Fibroblast of villous mesenchyme (primary cell): ENCODE measurements around the gene ARMCX2. TPM values are rescaled to one million over a fixed set of nuclear protein-coding genes. Genes with fewer than 3 reads are reported as not detected.

Source experiments
- DNase-seq: peaks from one replicate; pipeline ENCODE4 v3.0.0-alpha.2; 2010; ENCODE audit warnings: low read depth
- H3K4me3 ChIP-seq: 2 replicates; pipeline ENCODE4 v1.5.1; 2011; ENCODE audit warnings: low read depth, mild to moderate bottlenecking, low read length
- total RNA-seq: library from RNA; depleted of rRNA; stranded (reverse); fragments of >200 nt; gene quantifications from 2 replicates; pipeline ENCODE4 v1.2.3, GENCODE V29; 2012
- TF ChIP-seq, protein P1 (sequence below): IDR thresholded peaks from 2 replicates; pipeline ENCODE4 v1.5.1; 2012; ENCODE audit warnings: low read depth, mild to moderate bottlenecking, low read length; ENCODE audit not compliant: insufficient read depth

The ARMCX2 gene
- total RNA-seq, 1 donor, result 76.4 TPM

DNA sequence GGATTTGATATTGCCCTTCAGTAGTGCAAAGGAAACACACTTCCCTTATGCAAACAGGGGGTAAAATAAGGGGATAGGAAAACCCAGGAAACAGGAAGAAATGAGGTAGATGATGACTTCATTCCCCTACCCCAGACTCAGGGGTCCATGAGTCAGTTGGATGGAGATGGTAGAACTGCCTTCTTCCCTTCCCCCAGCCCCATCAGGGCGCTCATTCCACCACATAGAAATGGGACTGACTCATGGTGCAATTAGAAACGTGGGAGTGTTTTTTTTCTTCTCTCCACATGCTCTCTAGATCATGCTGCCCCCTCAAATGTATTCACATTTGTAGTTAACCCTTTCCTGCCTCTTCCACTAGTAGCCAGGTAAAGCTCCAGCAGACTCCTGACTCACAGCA lies 23.1 kb upstream of the ARMCX2 start:
- no peak for DNase-seq
- H3K4me3 ChIP-seq, result no peak overlapping the region
- TF ChIP-seq, protein P1, sequence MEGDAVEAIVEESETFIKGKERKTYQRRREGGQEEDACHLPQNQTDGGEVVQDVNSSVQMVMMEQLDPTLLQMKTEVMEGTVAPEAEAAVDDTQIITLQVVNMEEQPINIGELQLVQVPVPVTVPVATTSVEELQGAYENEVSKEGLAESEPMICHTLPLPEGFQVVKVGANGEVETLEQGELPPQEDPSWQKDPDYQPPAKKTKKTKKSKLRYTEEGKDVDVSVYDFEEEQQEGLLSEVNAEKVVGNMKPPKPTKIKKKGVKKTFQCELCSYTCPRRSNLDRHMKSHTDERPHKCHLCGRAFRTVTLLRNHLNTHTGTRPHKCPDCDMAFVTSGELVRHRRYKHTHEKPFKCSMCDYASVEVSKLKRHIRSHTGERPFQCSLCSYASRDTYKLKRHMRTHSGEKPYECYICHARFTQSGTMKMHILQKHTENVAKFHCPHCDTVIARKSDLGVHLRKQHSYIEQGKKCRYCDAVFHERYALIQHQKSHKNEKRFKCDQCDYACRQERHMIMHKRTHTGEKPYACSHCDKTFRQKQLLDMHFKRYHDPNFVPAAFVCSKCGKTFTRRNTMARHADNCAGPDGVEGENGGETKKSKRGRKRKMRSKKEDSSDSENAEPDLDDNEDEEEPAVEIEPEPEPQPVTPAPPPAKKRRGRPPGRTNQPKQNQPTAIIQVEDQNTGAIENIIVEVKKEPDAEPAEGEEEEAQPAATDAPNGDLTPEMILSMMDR, result no peak

DNA sequence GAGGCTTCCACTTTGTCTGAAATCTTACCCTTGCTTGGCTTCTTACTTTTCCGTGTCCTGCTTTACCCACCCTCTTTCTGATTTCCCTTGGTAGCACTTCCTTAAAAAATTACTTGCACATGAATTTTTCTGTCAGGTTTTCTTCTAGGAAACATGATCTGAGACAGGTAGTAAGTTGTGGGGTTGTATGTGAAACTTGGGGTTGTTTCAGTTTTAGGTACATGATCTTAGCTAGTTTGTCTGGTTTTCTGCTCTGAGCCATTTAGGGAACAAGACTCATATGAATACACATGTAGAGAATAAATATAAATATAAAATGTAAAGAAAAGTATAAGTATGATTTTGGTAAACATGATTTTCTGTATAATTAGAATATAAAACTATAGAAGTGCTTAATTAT lies 17.4 kb upstream of the ARMCX2 start:
- no peak overlapping the region for H3K4me3 ChIP-seq
- TF ChIP-seq, protein P1, result no peak
- DNase-seq, result no peak

DNA sequence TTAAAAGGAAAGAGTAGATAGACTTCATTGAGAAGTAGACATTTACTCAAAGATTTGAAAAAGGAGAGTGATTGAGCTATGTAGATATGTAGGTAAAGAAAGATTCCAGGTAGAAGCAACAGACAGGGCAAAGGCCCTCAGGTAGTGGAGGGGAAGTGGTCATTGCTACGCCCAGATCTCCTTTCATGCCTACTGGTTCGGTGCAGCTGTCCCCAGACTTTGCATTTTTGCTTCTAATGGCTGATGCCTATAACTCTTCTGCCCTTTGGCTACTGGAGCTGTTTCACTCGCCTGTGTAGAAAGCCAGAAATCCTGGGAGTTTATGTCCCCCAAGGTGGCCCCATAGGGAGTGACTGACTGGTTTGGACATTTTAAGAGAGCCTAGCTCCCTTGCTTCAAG lies 16.9 kb upstream of the ARMCX2 start:
- DNase-seq, result no peak
- TF ChIP-seq, protein P1, result no peak
- H3K4me3 ChIP-seq, result no peak overlapping the region

DNA sequence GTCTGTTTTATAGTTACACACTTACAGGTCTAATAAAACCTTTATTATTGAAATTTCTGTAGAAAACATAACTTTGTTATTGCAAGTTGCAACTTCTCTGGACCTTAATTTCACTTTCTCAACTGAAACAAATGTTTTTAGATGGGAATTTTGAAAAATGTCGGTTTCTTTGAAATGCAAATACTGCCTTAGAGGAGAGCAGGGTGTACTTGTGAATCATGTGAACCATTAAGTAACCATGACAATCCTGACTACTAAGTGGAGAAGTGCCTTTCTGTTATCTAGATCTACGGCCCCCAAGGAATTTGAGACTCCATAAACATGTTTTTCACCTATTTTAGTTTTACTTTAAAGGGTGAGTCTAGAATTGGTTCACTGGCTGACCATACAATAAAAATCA lies 8.5 kb upstream of the ARMCX2 start:
- TF ChIP-seq, protein P1, result no peak
- DNase-seq, result no peak

DNA sequence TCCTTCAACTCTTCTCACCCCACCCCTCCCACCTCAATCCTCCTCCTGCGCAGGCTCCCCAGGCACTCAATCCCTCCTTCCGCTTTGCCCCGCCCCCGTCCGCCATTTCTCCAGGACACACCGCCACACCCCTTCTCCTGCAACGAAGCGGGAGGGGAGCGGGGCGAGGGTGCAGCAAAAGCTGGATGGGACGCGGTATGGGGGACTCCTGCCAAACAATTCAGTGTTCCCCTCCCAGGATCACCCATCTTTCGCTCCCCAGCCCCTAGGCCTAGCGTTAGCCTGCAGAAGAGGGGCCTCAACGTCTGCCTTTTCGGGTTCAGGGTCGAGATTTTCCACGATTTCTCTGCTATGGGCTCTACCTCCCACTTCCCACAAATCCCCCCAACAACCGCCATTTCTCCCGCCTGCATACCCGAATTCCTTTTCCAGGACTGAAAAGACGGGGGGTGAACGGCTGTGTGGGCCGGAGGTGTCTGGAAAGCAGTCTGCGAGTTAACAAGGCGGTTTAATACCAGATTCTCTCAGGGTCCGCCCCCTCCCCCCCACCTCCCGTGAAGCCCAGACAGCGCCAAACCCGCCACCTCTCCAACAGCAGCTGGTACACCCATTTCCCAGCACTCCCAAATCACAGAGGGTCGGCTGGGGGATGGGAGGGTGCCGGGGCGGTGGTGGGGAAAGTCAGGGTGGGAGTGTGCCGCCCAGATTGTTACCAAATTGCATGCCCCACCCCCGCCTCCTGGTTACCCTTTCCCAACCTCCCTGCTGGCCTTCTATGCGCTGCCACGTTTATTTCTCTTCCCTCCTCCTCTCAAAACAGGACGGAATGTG lies 774 bp downstream of the ARMCX2 start:
- DNase-seq, result peak; percentile 50
- TF ChIP-seq, protein P1, result no peak

More for the DNA sequence above, 8.5 kb upstream of the ARMCX2 start:
- no peak overlapping the region for H3K4me3 ChIP-seq

DNA sequence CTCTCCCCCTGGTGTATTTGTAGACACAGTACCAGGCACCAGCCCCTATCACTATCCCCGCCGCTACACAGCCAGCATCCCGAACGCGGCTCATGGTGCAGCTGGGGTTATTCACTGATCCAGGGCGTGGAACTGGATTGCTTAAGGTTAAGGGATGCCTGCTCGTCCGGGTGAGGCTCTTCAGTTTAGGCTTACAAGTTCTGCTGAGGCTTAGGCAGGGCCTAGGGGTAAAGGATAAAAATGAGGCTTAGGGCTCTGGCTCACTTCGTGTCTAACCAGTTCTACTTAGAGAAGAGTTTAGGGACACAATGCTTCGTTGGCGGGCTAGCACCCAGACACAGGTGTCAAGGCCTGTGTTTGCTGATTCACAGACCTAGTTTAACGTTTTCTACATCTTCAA lies 2.2 kb downstream of the ARMCX2 start:
- no peak overlapping the region for H3K4me3 ChIP-seq
- no peak for DNase-seq
- TF ChIP-seq, protein P1, result no peak

More for the DNA sequence above, 774 bp downstream of the ARMCX2 start:
- peak overlapping the region; percentile 78 for H3K4me3 ChIP-seq
